Activated B cell treated with CpG ODN at 0.5 μM for 24 hours (primary cell): ENCODE measurements around the gene KHDRBS1. TPM values are rescaled to one million over a fixed set of nuclear protein-coding genes. Genes with fewer than 3 reads are reported as not detected.

ENCODE experiments used
- ATAC-seq: fragments of 200-7000 bp; cut with Tn5 transposase; one replicate; pipeline ENCODE4 v1.10.0; 2021; ENCODE audit warnings: low read depth, mild to moderate bottlenecking, moderate library complexity
- CTCF ChIA-PET: fragments of 350-600 bp; sonication (Branson Sonifier 250); formaldehyde crosslinking; loops from one replicate; lab custom pipeline; 2021; ENCODE audit warnings: antibody characterized with exemption; lab: Charles Lee
- POLR2A ChIA-PET: fragments of 350-600 bp; sonication (Branson Sonifier 250); formaldehyde crosslinking; loops from one replicate; lab custom pipeline; 2021; ENCODE audit warnings: antibody characterized with exemption; lab: Charles Lee
- DNase-seq: peaks from one replicate; pipeline ENCODE4 v3.0.0; 2022
- H3K27ac Mint-ChIP-seq: one replicate; pipeline ENCODE4 v1.8.0; 2020; ENCODE audit warnings: mixed read lengths
- H3K27me3 Mint-ChIP-seq: one replicate; pipeline ENCODE4 v1.8.0; 2021; ENCODE audit warnings: mixed read lengths
- H3K36me3 Mint-ChIP-seq: one replicate; pipeline ENCODE4 v1.8.0; 2021; ENCODE audit warnings: low read depth, mixed read lengths
- H3K4me1 Mint-ChIP-seq: one replicate; pipeline ENCODE4 v1.8.0; 2021; ENCODE audit warnings: mixed read lengths
- H3K4me3 Mint-ChIP-seq: one replicate; pipeline ENCODE4 v1.8.0; 2020; ENCODE audit warnings: mild to moderate bottlenecking, mixed read lengths
- H3K9me3 Mint-ChIP-seq: one replicate; pipeline ENCODE4 v1.8.0; 2020; ENCODE audit warnings: mixed read lengths
- CTCF ChIP-seq: fragments of 200-600 bp; IDR thresholded peaks from one replicate; pipeline ENCODE4 v1.8.0; 2022; ENCODE audit warnings: antibody characterized with exemption, mild to moderate bottlenecking
- intact Hi-C: fragments of 100-400 bp; cut with micrococcal nuclease; formaldehyde crosslinking; loops from one replicate; pipeline ENCODE4 v1.15.1; 2024
- total RNA-seq: library from RNA; stranded (reverse); gene quantifications from 2 replicates; pipeline ENCODE4 v1.2.3, GENCODE V29; 2022

Gene KHDRBS1
- total RNA-seq, 1 donor from 2014 or later = 152 TPM

DNA sequence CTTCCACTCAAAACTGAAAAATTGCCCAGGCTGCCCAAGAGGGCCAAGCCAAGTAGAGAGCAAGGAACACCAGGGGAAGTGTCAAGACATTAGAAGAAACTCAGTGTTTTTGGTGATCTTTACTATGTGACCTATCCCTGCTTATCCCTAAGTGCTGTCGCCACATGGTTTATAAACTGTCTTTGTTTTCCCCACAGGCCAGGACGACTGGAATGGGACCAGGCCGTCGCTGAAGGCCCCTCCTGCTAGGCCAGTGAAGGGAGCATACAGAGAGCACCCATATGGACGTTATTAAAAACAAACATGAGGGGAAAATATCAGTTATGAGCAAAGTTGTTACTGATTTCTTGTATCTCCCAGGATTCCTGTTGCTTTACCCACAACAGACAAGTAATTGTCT lies 28.7 kb downstream of the KHDRBS1 start:
- H3K27me3 Mint-ChIP-seq = no peaks in the 10 kb centered on the region
- ChIA-PET POLR2A (no interaction called here), CTCF (no interaction called here)
- no peak for TF ChIP-seq CTCF
- H3K4me3 Mint-ChIP-seq = no peak overlapping the region
- H3K27ac Mint-ChIP-seq = no peak overlapping the region
- H3K4me1 Mint-ChIP-seq = no peaks in the 10 kb centered on the region
- intact Hi-C loops = no loop called here
- DNase-seq (no peak), ATAC-seq (no peak)
- H3K9me3 Mint-ChIP-seq = no peaks in the 10 kb centered on the region
- H3K36me3 Mint-ChIP-seq = peaks cover 47% of the 10 kb centered on the region

GRCh38 chr1:32044234-32044633 lies 30.6 kb downstream of the KHDRBS1 start:
- ChIA-PET POLR2A (interaction anchor here (1.2 kb wide), 1 partner anchor 28 kb away, joined by 3 read pairs; the partner anchor contains the start of gene TMEM39B), CTCF (interaction anchor here (1.3 kb wide), 1 partner anchor 19 kb away, joined by 3 read pairs; no protein-coding TSS in a partner anchor)
- no peak for DNase-seq
- Mint-ChIP-seq H3K4me1 (no peaks in the 10 kb centered on the region), H3K4me3 (no peak overlapping the region), H3K36me3 (peaks cover 34% of the 10 kb centered on the region), H3K9me3 (no peaks in the 10 kb centered on the region), H3K27ac (no peak overlapping the region), H3K27me3 (no peaks in the 10 kb centered on the region)
- no peak for ATAC-seq
- intact Hi-C loops = no loop called here
- no peak for TF ChIP-seq CTCF

DNA sequence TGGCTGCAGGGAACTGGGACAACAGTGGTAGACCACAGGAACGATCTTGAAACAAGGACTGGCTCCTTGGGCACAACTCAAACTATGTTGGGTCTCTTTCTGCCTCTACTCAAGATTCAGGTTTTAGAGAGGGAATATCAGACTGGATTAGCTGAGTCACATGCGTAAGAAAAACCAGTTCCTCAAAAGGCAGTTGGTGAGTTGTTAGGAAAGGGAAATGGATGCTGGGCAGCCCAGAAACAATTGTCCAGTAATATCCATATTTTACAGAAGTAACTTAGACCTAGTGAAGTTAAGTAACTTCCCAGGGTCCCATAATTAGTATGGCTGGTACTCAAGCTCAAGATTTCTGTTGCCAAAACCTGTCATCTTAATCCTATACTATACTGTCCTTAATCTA lies 32.1 kb downstream of the KHDRBS1 start:
- intact Hi-C loops = no loop called here
- CTCF ChIA-PET = no interaction called here

GRCh38 chr1:32047701-32048100 lies 34.0 kb downstream of the KHDRBS1 start:
- POLR2A ChIA-PET = no interaction called here
- no peaks in the 10 kb centered on the region for H3K9me3 Mint-ChIP-seq
- ATAC-seq (no peak), DNase-seq (no peak)
- H3K27ac Mint-ChIP-seq = no peak overlapping the region
- H3K4me3 Mint-ChIP-seq = no peak overlapping the region
- intact Hi-C loops = no loop called here
- CTCF ChIA-PET = no interaction called here
- peaks cover 27% of the 10 kb centered on the region for H3K36me3 Mint-ChIP-seq
- peaks cover 2% of the 10 kb centered on the region for H3K4me1 Mint-ChIP-seq
- no peaks in the 10 kb centered on the region for H3K27me3 Mint-ChIP-seq
- no peak for TF ChIP-seq CTCF

More for the DNA sequence above, 32.1 kb downstream of the KHDRBS1 start:
- POLR2A ChIA-PET = interaction anchor here (1.3 kb wide), 1 partner anchor 27 kb away, joined by 3 read pairs; the partner anchor contains the start of gene TMEM39B
- Mint-ChIP-seq H3K4me1 (peaks cover 2% of the 10 kb centered on the region), H3K27me3 (no peaks in the 10 kb centered on the region), H3K9me3 (no peaks in the 10 kb centered on the region), H3K4me3 (no peak overlapping the region), H3K27ac (no peak overlapping the region), H3K36me3 (peaks cover 25% of the 10 kb centered on the region)
- DNase-seq (no peak), ATAC-seq (no peak)
- TF ChIP-seq CTCF = no peak

- POLR2A ChIA-PET = no interaction called here
Measured at GRCh38 chr1:32048440-32048839, 34.8 kb downstream of the KHDRBS1 start.

More at GRCh38 chr1:32048440-32048839, 34.8 kb downstream of the KHDRBS1 start:
- ATAC-seq (no peak), DNase-seq (no peak)
- CTCF ChIA-PET = no interaction called here
- intact Hi-C loops = no loop called here
- H3K27me3 Mint-ChIP-seq = no peaks in the 10 kb centered on the region
- peaks cover 2% of the 10 kb centered on the region for H3K4me1 Mint-ChIP-seq
- TF ChIP-seq CTCF = no peak
- peaks cover 32% of the 10 kb centered on the region for H3K36me3 Mint-ChIP-seq
- H3K27ac Mint-ChIP-seq = no peak overlapping the region
- no peaks in the 10 kb centered on the region for H3K9me3 Mint-ChIP-seq
- H3K4me3 Mint-ChIP-seq = no peak overlapping the region
